ENCODE results near the gene ADAM33.

The ADAM33 gene

DNA sequence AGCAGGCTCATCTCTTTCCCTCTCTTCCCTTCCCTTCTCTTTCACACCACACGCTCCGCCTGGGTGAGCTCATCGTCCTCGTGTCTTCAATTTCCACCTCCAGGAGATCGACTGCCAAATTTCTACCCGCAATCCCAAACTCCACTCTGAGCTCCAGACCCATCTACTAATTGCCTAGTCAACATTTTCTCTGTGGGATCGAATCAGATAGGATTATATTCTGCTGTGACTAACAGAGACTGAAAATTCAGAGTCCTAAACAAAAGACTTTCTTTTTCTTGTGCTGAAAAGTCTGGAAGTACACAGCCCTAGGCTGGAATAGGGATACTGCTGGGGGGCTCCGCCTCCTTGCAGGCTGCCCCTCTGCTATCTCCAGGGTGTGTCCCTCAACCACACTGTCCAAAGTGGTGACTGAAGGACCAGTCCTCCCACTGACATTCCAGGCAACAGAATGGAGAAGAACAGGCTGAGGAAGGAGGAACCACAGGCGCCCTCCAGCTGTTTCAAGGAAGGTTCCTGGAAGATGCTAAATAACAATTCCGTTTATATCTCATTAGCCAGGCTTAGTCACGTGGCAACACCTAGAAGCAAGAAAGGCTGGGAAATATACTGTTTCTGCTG, 45.7 kb upstream of the ADAM33 start:
- Histone ChIP-seq H3K9me2 (replicated peaks; ENCODE audit: insufficient read depth, low read length) (no peaks in the 10 kb centered on the region), H3K4me2 (ENCODE audit: low read depth, low read length, poor library complexity, severe bottlenecking) (no peak overlapping the region), H3K9me3 (ENCODE audit: insufficient read depth, low read length) (no peaks in the 10 kb centered on the region), H3K36me3 (ENCODE audit: low read length) (no peaks in the 10 kb centered on the region), H4K20me1 (ENCODE audit: low read depth, low read length) (no peaks in the 10 kb centered on the region), H3K27me3 (ENCODE audit: low read length) (no peaks in the 10 kb centered on the region), H3K9ac (ENCODE audit: low read length) (no peak overlapping the region), H3K79me2 (ENCODE audit: insufficient read depth, low read length) (no peaks in the 10 kb centered on the region), H3K4me3 (ENCODE audit: insufficient read depth, low read length, poor library complexity, severe bottlenecking) (no peak overlapping the region), H3F3A (ENCODE audit: insufficient read depth) (no peaks in the 10 kb centered on the region), H2AFZ (ENCODE audit: low read depth, low read length, severe bottlenecking) (no peak overlapping the region), H3K27ac (ENCODE audit: low read depth, low read length) (no peak overlapping the region)
- TF ChIP-seq EZH2phosphoT487 (conservative IDR thresholded peaks at IDR 0.05; ENCODE audit: low read length): no peak
- TF ChIP-seq, protein P1, sequence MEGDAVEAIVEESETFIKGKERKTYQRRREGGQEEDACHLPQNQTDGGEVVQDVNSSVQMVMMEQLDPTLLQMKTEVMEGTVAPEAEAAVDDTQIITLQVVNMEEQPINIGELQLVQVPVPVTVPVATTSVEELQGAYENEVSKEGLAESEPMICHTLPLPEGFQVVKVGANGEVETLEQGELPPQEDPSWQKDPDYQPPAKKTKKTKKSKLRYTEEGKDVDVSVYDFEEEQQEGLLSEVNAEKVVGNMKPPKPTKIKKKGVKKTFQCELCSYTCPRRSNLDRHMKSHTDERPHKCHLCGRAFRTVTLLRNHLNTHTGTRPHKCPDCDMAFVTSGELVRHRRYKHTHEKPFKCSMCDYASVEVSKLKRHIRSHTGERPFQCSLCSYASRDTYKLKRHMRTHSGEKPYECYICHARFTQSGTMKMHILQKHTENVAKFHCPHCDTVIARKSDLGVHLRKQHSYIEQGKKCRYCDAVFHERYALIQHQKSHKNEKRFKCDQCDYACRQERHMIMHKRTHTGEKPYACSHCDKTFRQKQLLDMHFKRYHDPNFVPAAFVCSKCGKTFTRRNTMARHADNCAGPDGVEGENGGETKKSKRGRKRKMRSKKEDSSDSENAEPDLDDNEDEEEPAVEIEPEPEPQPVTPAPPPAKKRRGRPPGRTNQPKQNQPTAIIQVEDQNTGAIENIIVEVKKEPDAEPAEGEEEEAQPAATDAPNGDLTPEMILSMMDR (IDR thresholded peaks at IDR 0.05; ENCODE audit: insufficient read depth, low read length, poor library complexity, severe bottlenecking): no peak

GRCh38 chr20:3724356-3724755, 42.5 kb upstream of the ADAM33 start:
- no peaks in the 10 kb centered on the region for H3F3A ChIP-seq (ENCODE audit: insufficient read depth)
- H3K27me3 ChIP-seq (ENCODE audit: low read length): no peaks in the 10 kb centered on the region
- no peaks in the 10 kb centered on the region for H3K9me2 ChIP-seq (replicated peaks; ENCODE audit: insufficient read depth, low read length)
- H3K4me3 ChIP-seq (ENCODE audit: insufficient read depth, low read length, poor library complexity, severe bottlenecking): no peak overlapping the region
- no peak overlapping the region for H3K9ac ChIP-seq (ENCODE audit: low read length)
- no peaks in the 10 kb centered on the region for H3K9me3 ChIP-seq (ENCODE audit: insufficient read depth, low read length)
- H4K20me1 ChIP-seq (ENCODE audit: low read depth, low read length): no peaks in the 10 kb centered on the region
- TF ChIP-seq, protein P1 (IDR thresholded peaks at IDR 0.05; ENCODE audit: insufficient read depth, low read length, poor library complexity, severe bottlenecking): no peak
- no peak for TF ChIP-seq EZH2phosphoT487 (conservative IDR thresholded peaks at IDR 0.05; ENCODE audit: low read length)
- no peaks in the 10 kb centered on the region for H3K79me2 ChIP-seq (ENCODE audit: insufficient read depth, low read length)
- H3K4me2 ChIP-seq (ENCODE audit: low read depth, low read length, poor library complexity, severe bottlenecking): no peak overlapping the region
- no peak overlapping the region for H3K27ac ChIP-seq (ENCODE audit: low read depth, low read length)
- no peak overlapping the region for H2AFZ ChIP-seq (ENCODE audit: low read depth, low read length, severe bottlenecking)
- no peaks in the 10 kb centered on the region for H3K36me3 ChIP-seq (ENCODE audit: low read length)

DNA sequence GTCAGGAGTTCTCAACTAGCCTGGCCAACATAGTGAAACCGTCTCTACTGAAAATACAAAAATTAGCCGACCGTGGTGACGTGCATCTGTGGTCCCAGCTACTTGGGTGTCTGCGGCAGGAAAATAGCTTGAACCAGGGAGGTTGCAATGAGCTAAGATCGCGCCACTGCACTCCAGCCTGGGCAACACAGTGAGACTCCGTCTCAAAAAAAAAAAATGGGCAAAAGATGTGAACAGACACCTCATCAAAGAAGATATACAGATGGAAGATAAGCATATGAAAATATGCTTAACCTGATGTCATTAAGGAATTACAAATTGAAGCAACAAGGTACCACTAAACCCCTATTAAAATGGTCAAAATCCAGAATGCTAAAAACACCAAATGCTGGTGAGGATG, 41.5 kb upstream of the ADAM33 start:
- H3K4me2 ChIP-seq (ENCODE audit: low read depth, low read length, poor library complexity, severe bottlenecking): no peak overlapping the region
- no peaks in the 10 kb centered on the region for H4K20me1 ChIP-seq (ENCODE audit: low read depth, low read length)
- no peak for TF ChIP-seq EZH2phosphoT487 (conservative IDR thresholded peaks at IDR 0.05; ENCODE audit: low read length)
- TF ChIP-seq, protein P1 (IDR thresholded peaks at IDR 0.05; ENCODE audit: insufficient read depth, low read length, poor library complexity, severe bottlenecking): no peak
- no peaks in the 10 kb centered on the region for H3K9me2 ChIP-seq (replicated peaks; ENCODE audit: insufficient read depth, low read length)
- no peak overlapping the region for H3K4me3 ChIP-seq (ENCODE audit: insufficient read depth, low read length, poor library complexity, severe bottlenecking)
- no peak overlapping the region for H3K9ac ChIP-seq (ENCODE audit: low read length)
- H3K27me3 ChIP-seq (ENCODE audit: low read length): no peaks in the 10 kb centered on the region
- H3K36me3 ChIP-seq (ENCODE audit: low read length): no peaks in the 10 kb centered on the region
- no peak overlapping the region for H2AFZ ChIP-seq (ENCODE audit: low read depth, low read length, severe bottlenecking)
- H3K9me3 ChIP-seq (ENCODE audit: insufficient read depth, low read length): no peaks in the 10 kb centered on the region
- H3K79me2 ChIP-seq (ENCODE audit: insufficient read depth, low read length): no peaks in the 10 kb centered on the region
- no peak overlapping the region for H3K27ac ChIP-seq (ENCODE audit: low read depth, low read length)
- H3F3A ChIP-seq (ENCODE audit: insufficient read depth): no peaks in the 10 kb centered on the region
